K562 (cell line): ENCODE results near the gene LIMK1. TPM values are rescaled to one million over a fixed set of nuclear protein-coding genes. Genes with fewer than 3 reads are reported as not detected.

Experiments used
- ATAC-seq: fragments of 200-7000 bp; cut with Tn5 transposase; 3 replicates; pipeline ENCODE4 v1.9.1; 2020; ENCODE audit warnings: moderate library complexity
- BruUV-seq: library from RNA; stranded (reverse); fragments of 400-500 nt; replicated peaks from 2 replicates; lab custom pipeline; 2021; lab: Mats Ljungman, UMichigan
- CTCF ChIA-PET: fragments of 300-600 bp; formaldehyde crosslinking; extraction: SDS; loops from one replicate; lab custom pipeline; 2021; ENCODE audit warnings: low intra/inter-chr PET ratio; lab: Yijun Ruan, JAX
- POLR2A ChIA-PET: fragments of 300-600, 350-650 bp; sonication (Branson Sonifier 250); formaldehyde crosslinking; extraction: SDS; loops from one replicate; lab custom pipeline; 2021; ENCODE audit warnings: antibody characterized with exemption, inconsistent platforms; lab: Yijun Ruan, JAX
- DNase-seq, 4 experiments: peaks; one replicate each; pipeline versions ENCODE4 v3.0.0 to v3.0.0-alpha.2; 2011 to 2018; ENCODE audit warnings: low spot score in 3 of 4, mixed read lengths in 3 of 4; ENCODE audit errors: extremely low read depth in 1 of 4
- FAIRE-seq: peaks from 2 replicates; lab custom pipeline; 2011; peaks lifted over from hg19 to GRCh38; lab: Jason Lieb, UNC
- H2AFZ ChIP-seq: 2 replicates; pipeline ENCODE4 v1.6.0; 2011; ENCODE audit warnings: low read depth, low read length, control low read depth, inconsistent platforms
- H3K27ac ChIP-seq: fragments of 200-600 bp; 3 replicates; pipeline ENCODE4 v1.8.0; 2011; ENCODE audit warnings: low read depth, mild to moderate bottlenecking, control low read depth, inconsistent platforms, low read length, moderate library complexity, mixed read lengths; ENCODE audit errors: extremely low read depth
- H3K27me3 ChIP-seq, 2 experiments: fragments of 300-600 bp in 1 of 2; 2 replicates in 1 of 2; 3 replicates in 1 of 2; pipeline versions ENCODE4 v1.6.0 to v1.8.0; 2011; ENCODE audit warnings: inconsistent platforms in 2 of 2, low read length in 2 of 2, mild to moderate bottlenecking in 1 of 2, mixed read lengths in 1 of 2, moderate library complexity in 1 of 2; ENCODE audit not compliant: control insufficient read depth in 2 of 2, insufficient read depth in 2 of 2
- H3K36me3 ChIP-seq: fragments of 300-600 bp; 3 replicates; pipeline ENCODE4 v1.8.0; 2011; ENCODE audit warnings: mild to moderate bottlenecking, low read length, inconsistent platforms; ENCODE audit not compliant: control insufficient read depth, insufficient read depth
- H3K4me1 ChIP-seq, 2 experiments: fragments of 200-600 bp in 1 of 2; replicated peaks in 1 of 2; 2 replicates in 1 of 2; 3 replicates in 1 of 2; pipeline versions ENCODE4 v1.5.1 to v1.8.0; 2011; ENCODE audit warnings: inconsistent platforms in 2 of 2, low read length in 2 of 2, mild to moderate bottlenecking in 1 of 2, mixed read lengths in 1 of 2, moderate library complexity in 1 of 2; ENCODE audit not compliant: control insufficient read depth in 2 of 2, insufficient read depth in 2 of 2
- H3K4me2 ChIP-seq: 2 replicates; pipeline ENCODE4 v1.6.1; 2011; ENCODE audit warnings: low read length, control low read depth, inconsistent platforms, mixed read lengths; ENCODE audit not compliant: insufficient read depth
- H3K4me3 ChIP-seq: fragments of 200-600 bp; sonication (generic), shearing (Covaris generic); 2 replicates; pipeline ENCODE4 v1.5.1; 2016; ENCODE audit warnings: control low read depth, inconsistent platforms
- H3K79me2 ChIP-seq: fragments of 200-600 bp; 3 replicates; pipeline ENCODE4 v1.8.0; 2011; ENCODE audit warnings: low read length, inconsistent platforms; ENCODE audit not compliant: control insufficient read depth, insufficient read depth
- H3K9ac ChIP-seq, 2 experiments: 2 replicates each; pipeline versions ENCODE4 v1.6.0 to v1.6.1; 2011; ENCODE audit warnings: low read depth in 2 of 2, low read length in 2 of 2, control low read depth in 1 of 2, inconsistent platforms in 1 of 2, mild to moderate bottlenecking in 1 of 2, mixed read lengths in 1 of 2; ENCODE audit not compliant: insufficient read depth in 1 of 2
- H3K9me1 ChIP-seq: one replicate; pipeline ENCODE4 v1.6.0; 2011; ENCODE audit warnings: inconsistent platforms, mild to moderate bottlenecking, low read length, moderate library complexity; ENCODE audit not compliant: control insufficient read depth, insufficient read depth
- H3K9me3 ChIP-seq: replicated peaks from 2 replicates; pipeline ENCODE4 v1.5.1; 2011; ENCODE audit warnings: low read depth, low read length, inconsistent platforms; ENCODE audit not compliant: control insufficient read depth, insufficient read depth
- H4K20me1 ChIP-seq: replicated peaks from 2 replicates; pipeline ENCODE4 v1.6.1; 2011; ENCODE audit warnings: low read length, inconsistent platforms, mixed read lengths; ENCODE audit not compliant: control insufficient read depth, insufficient read depth
- DNMT1 ChIP-seq: fragments of 450-650 bp; IDR thresholded peaks from 2 replicates; pipeline ENCODE4 v1.6.1; 2016; ENCODE audit warnings: antibody characterized with exemption, mild to moderate bottlenecking
- ELF1 ChIP-seq: fragments of 200-800 bp; sonication (Bioruptor generic); IDR thresholded peaks from 2 replicates; pipeline ENCODE4 v1.6.1; 2016; ENCODE audit warnings: missing genetic modification characterization, missing compliant biosample characterization
- HSF4 ChIP-seq: fragments of 250-450 bp; sonication (Bioruptor Pico); IDR thresholded peaks from 2 replicates; pipeline ENCODE4 v2.1.2; 2022; ENCODE audit warnings: mild to moderate bottlenecking, moderate library complexity, borderline replicate concordance
- KHSRP ChIP-seq: fragments of 450-650 bp; IDR thresholded peaks from 2 replicates; pipeline ENCODE4 v1.6.1; 2017
- KLF1 ChIP-seq: fragments of 450-650 bp; IDR thresholded peaks from 2 replicates; pipeline ENCODE4 v1.6.1; 2016; ENCODE audit warnings: missing genetic modification characterization, missing compliant biosample characterization
- NFATC3 ChIP-seq: fragments of 450-650 bp; IDR thresholded peaks from 2 replicates; pipeline ENCODE4 v1.6.1; 2017; ENCODE audit warnings: mild to moderate bottlenecking
- SMAD1 ChIP-seq: fragments of 150-350 bp; IDR thresholded peaks from 2 replicates; pipeline ENCODE4 v1.6.1; 2014; ENCODE audit warnings: low read length, low read depth; ENCODE audit not compliant: partially characterized antibody
- TARDBP ChIP-seq: fragments of 450-650 bp; IDR thresholded peaks from 2 replicates; pipeline ENCODE4 v1.6.1; 2016
- ZFX ChIP-seq: sonication (generic); formaldehyde crosslinking; IDR thresholded peaks from 2 replicates; pipeline ENCODE4 v1.8.0; 2022; ENCODE audit warnings: mild to moderate bottlenecking, missing genetic modification reagents, moderate library complexity
- ZNF175 ChIP-seq: fragments of 200-800 bp; sonication (Bioruptor generic); IDR thresholded peaks from 2 replicates; pipeline ENCODE4 v1.6.1; 2016; ENCODE audit warnings: low read depth, mild to moderate bottlenecking, missing genetic modification characterization, missing compliant biosample characterization
- ZNF551 ChIP-seq: fragments of 250-450 bp; sonication (Bioruptor Pico); IDR thresholded peaks from 2 replicates; pipeline ENCODE4 v1.5.0; 2021; ENCODE audit warnings: mild to moderate bottlenecking, moderate library complexity
- WGBS: fragments of 100-300 bp; shearing (Covaris generic); methylation state at CpG from one replicate; pipeline ENCODE4 v1.1.6; 2016; ENCODE audit warnings: low coverage, mixed read lengths; ENCODE audit not compliant: insufficient coverage; ENCODE audit errors: missing lambda C conversion rate; 5-methylcytosine and 5-hydroxymethylcytosine counted together
- in situ Hi-C: fragments of 300-500 bp; cut with MboI; formaldehyde crosslinking; loops from 4 replicates; pipeline ENCODE4 v1.15.0; 2018; ENCODE audit warnings: inconsistent platforms, mixed read lengths
- intact Hi-C: fragments of 100-400 bp; cut with micrococcal nuclease; formaldehyde crosslinking; loops from 2 replicates; pipeline ENCODE4 v1.14.2; 2022
- polyA plus RNA-seq, 8 experiments: library from polyadenylated mRNA; depleted of rRNA in 4 of 8; stranded (reverse) in 5 of 8; unstranded in 3 of 8; fragments of >200 nt; fragmentation: Nextera tagmentation in 2 of 8; fragmentation: Illumina TruSeq in 1 of 8; extraction: Ambion mirVana in 2 of 8; extraction: Trizol in 1 of 8; gene quantifications; 2 replicates each; pipeline versions ENCODE4 v1.2.1 to v1.2.3, GENCODE V29; 2011 to 2014; ENCODE audit warnings: inconsistent platforms in 1 of 8, missing spikeins in 1 of 8
- total RNA-seq, 7 experiments: library from RNA; depleted of rRNA in 6 of 7; stranded (reverse); fragments of >200 nt in 6 of 7; fragmentation: Illumina TruSeq in 2 of 7; extraction: Trizol in 2 of 7; gene quantifications; 2 replicates each; pipeline versions ENCODE4 v1.2.1 to v1.2.3, GENCODE V29; 2011 to 2021; ENCODE audit warnings: low replicate concordance in 1 of 7
- TF ChIP-seq, protein P1 (sequence below), 2 experiments: fragments of 450-650 bp; IDR thresholded peaks; 2 replicates each; pipeline ENCODE4 v1.6.1; 2016

LIMK1 gene
- total and polyA plus RNA-seq, 9 of the 15 experiments (the other 6 are each of a cell fraction or from before 2014, with no cell fraction given), result 0.14 to 30.0 (median 15.9) TPM

- BruUV-seq, result no TSS peak
- Histone ChIP-seq H3K4me2 (no peak overlapping the region), H4K20me1 (no peaks in the 10 kb centered on the region), H3K9me3 (no peaks in the 10 kb centered on the region), H3K79me2 (no peaks in the 10 kb centered on the region), H3K27ac (no peak overlapping the region), H3K9me1 (no peaks in the 10 kb centered on the region), H3K9ac (no peak overlapping the region), H3K4me1 (peaks cover 7 to 11% of the 10 kb centered on the region in 2 experiments; a peak in 3 of 5 replicates), H2AFZ (no peak overlapping the region), H3K4me3 (no peak overlapping the region), H3K27me3 (no peaks in the 10 kb centered on the region), H3K36me3 (peaks cover 70% of the 10 kb centered on the region; the same call in 2 of the 3 replicates)
- ATAC-seq, result no peak
- TF ChIP-seq ZFX (CRISPR knock-in tag), result no peak
- TF ChIP-seq DNMT1, result no peak
- TF ChIP-seq ZNF551 (CRISPR knock-in tag), result no peak
- no peak for TF ChIP-seq ELF1 (tag)
- TF ChIP-seq NFATC3, result no peak
- no peak for TF ChIP-seq ZNF175 (CRISPR knock-in tag)
- no peak for TF ChIP-seq KLF1 (tag)
- TF ChIP-seq, protein P1, sequence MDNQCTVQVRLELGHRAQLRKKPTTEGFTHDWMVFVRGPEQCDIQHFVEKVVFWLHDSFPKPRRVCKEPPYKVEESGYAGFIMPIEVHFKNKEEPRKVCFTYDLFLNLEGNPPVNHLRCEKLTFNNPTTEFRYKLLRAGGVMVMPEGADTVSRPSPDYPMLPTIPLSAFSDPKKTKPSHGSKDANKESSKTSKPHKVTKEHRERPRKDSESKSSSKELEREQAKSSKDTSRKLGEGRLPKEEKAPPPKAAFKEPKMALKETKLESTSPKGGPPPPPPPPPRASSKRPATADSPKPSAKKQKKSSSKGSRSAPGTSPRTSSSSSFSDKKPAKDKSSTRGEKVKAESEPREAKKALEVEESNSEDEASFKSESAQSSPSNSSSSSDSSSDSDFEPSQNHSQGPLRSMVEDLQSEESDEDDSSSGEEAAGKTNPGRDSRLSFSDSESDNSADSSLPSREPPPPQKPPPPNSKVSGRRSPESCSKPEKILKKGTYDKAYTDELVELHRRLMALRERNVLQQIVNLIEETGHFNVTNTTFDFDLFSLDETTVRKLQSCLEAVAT (IDR thresholded peaks at IDR 0.05), result no peak
- no peak for TF ChIP-seq TARDBP
- no peak for TF ChIP-seq SMAD1
- no peak for TF ChIP-seq HSF4 (CRISPR knock-in tag)
- TF ChIP-seq KHSRP, result no peak
- DNase-seq, result no peak
- ChIA-PET POLR2A (interaction anchor here (0.6 to 2.0 kb wide), 6 partner anchors 11 to 429 kb away, joined by 3 to 5 read pairs (median 4); no protein-coding TSS in a partner anchor), CTCF (no interaction called here)
- 81% methylated on average over 8 of the region's 8 CpGs for whole genome bisulfite sequencing
- in situ Hi-C loops (no loop called here), intact Hi-C loops (no loop called here)
- no peak for FAIRE-seq
Observed at GRCh38 chr7:74104702-74105101, 21.1 kb downstream of the LIMK1 start.
